Thoracic aorta (tissue), 2 donors: Measurements from ENCODE around the gene COG5. TPM values are rescaled to one million over a fixed set of nuclear protein-coding genes. Genes with fewer than 3 reads are reported as not detected.
"Not testable (repeated sequence)": the region's sequence is repeated elsewhere in the genome, so short reads cannot be mapped to it uniquely, and the experiment has no call there.

Experiments used
- ATAC-seq: fragments of 150-250 bp; one replicate; pipeline ENCODE4 v1.8.0; 2017; ENCODE audit warnings: low read depth; ENCODE audit not compliant: insufficient number of reproducible peaks, low FRiP score
- DNase-seq: peaks from one replicate; pipeline ENCODE4 v3.0.0-alpha.2; 2020; ENCODE audit warnings: low spot score
- H3K27ac ChIP-seq, 2 donors: fragments of 200-600 bp; sonication (generic); 1 replicate in 1 of 2; 2 replicates in 1 of 2; pipeline ENCODE4 v1.5.1; 2016; ENCODE audit warnings: mild to moderate bottlenecking in 2 of 2, moderate library complexity in 2 of 2
- H3K27me3 ChIP-seq: fragments of 200-600 bp; sonication (generic); replicated peaks from 2 replicates; pipeline ENCODE4 v1.6.0; 2016; ENCODE audit warnings: mild to moderate bottlenecking; ENCODE audit not compliant: insufficient read depth
- H3K36me3 ChIP-seq: fragments of 200-600 bp; sonication (generic); one replicate; pipeline ENCODE4 v1.5.1; 2016
- H3K4me1 ChIP-seq, 2 donors: fragments of 200-600 bp; sonication (generic); 1 replicate in 1 of 2; 2 replicates in 1 of 2; pipeline versions ENCODE4 v1.5.1 to v1.6.0; 2016; ENCODE audit warnings: low read depth in 2 of 2, mild to moderate bottlenecking in 1 of 2; ENCODE audit not compliant: control insufficient read depth in 1 of 2
- H3K4me3 ChIP-seq: fragments of 200-600 bp; sonication (generic); 2 replicates; pipeline ENCODE4 v1.5.1; 2016; ENCODE audit warnings: mild to moderate bottlenecking
- H3K9me3 ChIP-seq: fragments of 200-600 bp; sonication (generic); 2 replicates; pipeline ENCODE4 v1.5.1; 2016
- total RNA-seq, 2 donors: library from RNA; depleted of rRNA; stranded (reverse); fragments of >200 nt; gene quantifications; one replicate each; pipeline versions ENCODE4 v1.1.0 to v1.2.3, GENCODE V29; 2016
- TF ChIP-seq, protein P1 (sequence below): fragments of 200-600 bp; sonication (generic); IDR thresholded peaks from one replicate; pipeline ENCODE4 v1.5.1; 2019; ENCODE audit warnings: antibody characterized with exemption

The COG5 gene
- total RNA-seq, 2 donors from 2014 or later, result 52.5 to 72.4 TPM

GRCh38 chr7:107160389-107160788, 403.3 kb downstream of the COG5 start:
- DNase-seq (no peak), ATAC-seq (no peak)
- TF ChIP-seq, protein P1, sequence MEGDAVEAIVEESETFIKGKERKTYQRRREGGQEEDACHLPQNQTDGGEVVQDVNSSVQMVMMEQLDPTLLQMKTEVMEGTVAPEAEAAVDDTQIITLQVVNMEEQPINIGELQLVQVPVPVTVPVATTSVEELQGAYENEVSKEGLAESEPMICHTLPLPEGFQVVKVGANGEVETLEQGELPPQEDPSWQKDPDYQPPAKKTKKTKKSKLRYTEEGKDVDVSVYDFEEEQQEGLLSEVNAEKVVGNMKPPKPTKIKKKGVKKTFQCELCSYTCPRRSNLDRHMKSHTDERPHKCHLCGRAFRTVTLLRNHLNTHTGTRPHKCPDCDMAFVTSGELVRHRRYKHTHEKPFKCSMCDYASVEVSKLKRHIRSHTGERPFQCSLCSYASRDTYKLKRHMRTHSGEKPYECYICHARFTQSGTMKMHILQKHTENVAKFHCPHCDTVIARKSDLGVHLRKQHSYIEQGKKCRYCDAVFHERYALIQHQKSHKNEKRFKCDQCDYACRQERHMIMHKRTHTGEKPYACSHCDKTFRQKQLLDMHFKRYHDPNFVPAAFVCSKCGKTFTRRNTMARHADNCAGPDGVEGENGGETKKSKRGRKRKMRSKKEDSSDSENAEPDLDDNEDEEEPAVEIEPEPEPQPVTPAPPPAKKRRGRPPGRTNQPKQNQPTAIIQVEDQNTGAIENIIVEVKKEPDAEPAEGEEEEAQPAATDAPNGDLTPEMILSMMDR, result no peak
- Histone ChIP-seq H3K4me3 (no peak overlapping the region), H3K9me3 (no peaks in the 10 kb centered on the region), H3K4me1 (no peaks in the 10 kb centered on the region), H3K27me3 (no peaks in the 10 kb centered on the region), H3K36me3 (no peaks in the 10 kb centered on the region), H3K27ac (no peak overlapping the region)

DNA sequence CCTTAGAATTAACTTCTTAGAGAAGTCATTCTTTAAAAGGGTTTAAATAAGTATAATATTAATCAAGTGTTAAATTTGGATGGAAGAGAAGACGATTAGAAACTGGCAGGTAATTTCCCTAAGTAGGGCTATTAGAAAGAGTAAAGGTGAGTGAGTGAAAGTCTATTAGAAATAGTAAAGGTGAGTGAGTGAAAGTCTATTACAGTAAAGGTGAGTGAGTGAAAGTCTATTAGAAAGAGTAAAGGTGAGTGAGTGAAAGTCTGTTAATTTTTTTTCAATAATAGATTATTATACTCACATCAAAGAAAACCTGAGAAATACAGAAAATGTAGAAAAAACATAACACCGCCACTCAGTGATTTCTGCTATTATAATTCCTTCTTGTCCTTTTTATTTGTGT, 405.7 kb downstream of the COG5 start:
- Histone ChIP-seq H3K9me3 (no peaks in the 10 kb centered on the region), H3K27ac (no peak overlapping the region), H3K4me3 (no peak overlapping the region), H3K27me3 (no peaks in the 10 kb centered on the region), H3K36me3 (no peaks in the 10 kb centered on the region), H3K4me1 (no peaks in the 10 kb centered on the region)
- ATAC-seq (no peak), DNase-seq (no peak)
- TF ChIP-seq, protein P1, result no peak

DNA sequence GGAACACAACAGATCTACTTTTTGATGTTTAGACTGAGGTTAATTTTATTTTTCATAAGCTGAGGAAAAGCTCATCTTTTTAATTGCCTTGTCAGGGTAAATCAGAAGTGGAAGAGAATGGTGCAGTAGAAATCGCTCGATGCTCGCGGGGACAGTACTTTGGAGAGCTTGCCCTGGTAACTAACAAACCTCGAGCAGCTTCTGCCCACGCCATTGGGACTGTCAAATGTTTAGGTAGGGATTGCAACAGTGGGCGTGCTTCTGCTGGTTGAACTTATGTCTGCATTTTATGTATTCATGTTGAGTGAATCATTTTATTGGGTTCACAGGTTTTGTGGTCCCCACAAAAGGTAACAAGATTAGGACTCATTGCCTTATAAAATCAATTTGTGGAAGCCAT, 406.6 kb downstream of the COG5 start:
- H3K27ac ChIP-seq, result no peak overlapping the region
- ATAC-seq, result no peak
- H3K9me3 ChIP-seq, result no peaks in the 10 kb centered on the region
- no peaks in the 10 kb centered on the region for H3K27me3 ChIP-seq
- H3K4me3 ChIP-seq, result no peak overlapping the region
- DNase-seq, result no peak
- TF ChIP-seq, protein P1, result no peak
- H3K36me3 ChIP-seq, result no peaks in the 10 kb centered on the region
- no peaks in the 10 kb centered on the region for H3K4me1 ChIP-seq

DNA sequence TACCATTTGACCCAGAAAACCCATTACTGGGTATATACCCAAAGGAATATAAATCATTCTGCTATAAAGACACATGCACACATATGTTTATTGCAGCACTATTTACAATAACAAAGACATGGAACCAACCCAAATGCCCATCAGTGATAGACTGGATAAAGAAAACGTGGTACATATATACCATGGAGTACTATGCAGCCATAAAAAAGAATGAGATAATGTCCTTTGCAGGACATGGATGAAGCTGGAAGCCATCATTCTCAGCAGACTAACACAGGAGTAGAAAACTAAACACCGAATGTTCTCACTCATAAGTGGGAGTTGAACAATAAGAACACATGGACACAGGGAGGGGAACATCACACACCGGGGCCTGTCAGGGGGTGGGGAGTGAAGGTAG, 408.0 kb downstream of the COG5 start:
- not testable (repeated sequence) for H3K36me3 ChIP-seq, H3K27me3 ChIP-seq, H3K4me3 ChIP-seq, H3K9me3 ChIP-seq, H3K4me1 ChIP-seq, ATAC-seq, H3K27ac ChIP-seq, DNase-seq

DNA sequence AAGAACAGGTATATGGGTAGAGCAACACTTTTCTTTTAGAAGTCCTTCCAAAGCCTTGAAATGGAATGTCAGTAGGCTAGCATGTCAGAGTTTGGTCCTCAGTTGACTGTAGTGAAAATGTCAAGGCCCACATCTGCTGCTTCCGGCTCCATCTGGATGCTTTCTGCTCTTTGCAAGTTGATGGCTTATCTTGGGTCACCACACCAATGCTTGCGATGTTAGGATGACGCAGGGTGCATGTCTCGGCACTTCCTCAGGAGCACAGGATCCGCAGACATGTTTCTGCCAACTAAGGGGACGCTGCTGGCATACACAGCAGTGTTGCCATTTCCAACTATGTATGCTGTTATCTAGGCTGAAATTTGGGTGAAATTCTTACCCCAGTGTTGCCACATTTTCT, 408.9 kb downstream of the COG5 start:
- Histone ChIP-seq H3K36me3 (no peaks in the 10 kb centered on the region), H3K4me3 (no peak overlapping the region), H3K27ac (no peak overlapping the region), H3K27me3 (no peaks in the 10 kb centered on the region), H3K9me3 (no peaks in the 10 kb centered on the region), H3K4me1 (no peaks in the 10 kb centered on the region)
- DNase-seq (no peak), ATAC-seq (no peak)
- TF ChIP-seq, protein P1, result no peak

- Histone ChIP-seq H3K4me1 (peaks cover 0 to 3% of the 10 kb centered on the region in 2 donors), H3K4me3 (no peak overlapping the region), H3K9me3 (no peaks in the 10 kb centered on the region), H3K27ac (no peak overlapping the region), H3K36me3 (no peaks in the 10 kb centered on the region), H3K27me3 (no peaks in the 10 kb centered on the region)
- DNase-seq, result no peak
- no peak for ATAC-seq
- TF ChIP-seq, protein P1, result no peak
Observed at GRCh38 chr7:107152011-107152410, 411.7 kb downstream of the COG5 start.
